ENCODE measurements around the gene PON2. TPM values are rescaled to one million over a fixed set of nuclear protein-coding genes. Genes with fewer than 3 reads are reported as not detected.

Gene PON2
- total and polyA plus RNA-seq, 2 of the 13 experiments (the other 11 are each of a cell fraction or from before 2014, with no cell fraction given) = 202 to 217 TPM

GRCh38 chr7:95396136-95397032, 38.4 kb downstream of the PON2 start, which contains the start of gene PON3 (continued):
- TF ChIP-seq BRF2 (CRISPR knock-in tag; IDR thresholded peaks at IDR 0.05) (0 out of 2 replicates have a peak, but pooled peaks have one; percentile 29), YEATS4 (CRISPR knock-in tag; IDR thresholded peaks at IDR 0.05; ENCODE audit: borderline replicate concordance) (peak; percentile 86), HMG20B (CRISPR knock-in tag; conservative IDR thresholded peaks at IDR 0.05) (no peak), ZNF674 (CRISPR knock-in tag; IDR thresholded peaks at IDR 0.05; ENCODE audit: low read depth) (0 out of 2 replicates have a peak, but pooled peaks have one; percentile 34), GMEB2 (CRISPR knock-in tag; IDR thresholded peaks at IDR 0.05; ENCODE audit: low read depth) (no peak), HNF4A (CRISPR knock-in tag; IDR thresholded peaks at IDR 0.05) (peak; percentile 71), TOPORS (CRISPR knock-in tag; IDR thresholded peaks at IDR 0.05) (0 out of 2 replicates have a peak, but pooled peaks have one; percentile 7), SUZ12 (IDR thresholded peaks at IDR 0.05; ENCODE audit: low read depth, low read length) (no peak), GABPB1 (CRISPR knock-in tag; IDR thresholded peaks at IDR 0.05) (peak; percentile 72), THYN1 (CRISPR knock-in tag; IDR thresholded peaks at IDR 0.05; ENCODE audit: borderline replicate concordance, low read depth) (no peak), NKX3-1 (CRISPR knock-in tag; IDR thresholded peaks at IDR 0.05) (no peak), NFE2L2 (IDR thresholded peaks at IDR 0.05; ENCODE audit: low read length) (no peak), TRIM22 (IDR thresholded peaks at IDR 0.05) (no peak), SRSF9 (IDR thresholded peaks at IDR 0.05; ENCODE audit: borderline replicate concordance, insufficient read depth, low read depth, low read length, poor library complexity, severe bottlenecking) (no peak), ZNF558 (CRISPR knock-in tag; IDR thresholded peaks at IDR 0.05; ENCODE audit: borderline replicate concordance) (no peak), EED (CRISPR knock-in tag; IDR thresholded peaks at IDR 0.05) (0 out of 2 replicates have a peak, but pooled peaks have one; percentile 17), HNF4G (IDR thresholded peaks at IDR 0.05; ENCODE audit: borderline replicate concordance, low read depth, low read length) (no peak; the same call in 1 of the 2 replicates), HNF4G (CRISPR knock-in tag; IDR thresholded peaks at IDR 0.05; ENCODE audit: borderline replicate concordance, low read depth) (0 out of 2 replicates have a peak, but pooled peaks have one; percentile 22), MLXIP (CRISPR knock-in tag; IDR thresholded peaks at IDR 0.05; ENCODE audit: borderline replicate concordance) (0 out of 2 replicates have a peak, but pooled peaks have one; percentile 43), HOXA7 (CRISPR knock-in tag; IDR thresholded peaks at IDR 0.05) (no peak)

Measured in HepG2 (cell line).